NCI-H128 (cell line): ENCODE measurements around the gene COLGALT1.

ENCODE experiments used
- DNase-seq: peaks from one replicate; lab custom pipeline; 2025; ENCODE audit not compliant: unreplicated experiment; lab: John Stamatoyannopoulos, UW

Gene COLGALT1

GRCh38 chr19:17618281-17618903 lies 62.9 kb downstream of the COLGALT1 start:
- DNase-seq: no peak

GRCh38 chr19:17618936-17619335 lies 63.5 kb downstream of the COLGALT1 start:
- no peak for DNase-seq

- no peak for DNase-seq
Observed at GRCh38 chr19:17620696-17621095, 65.2 kb downstream of the COLGALT1 start.

- no peak for DNase-seq
Observed at GRCh38 chr19:17623224-17623935, 67.9 kb downstream of the COLGALT1 start.

- DNase-seq: no peak
Observed at GRCh38 chr19:17624314-17624991, 69.0 kb downstream of the COLGALT1 start.

- DNase-seq: no peak
Observed at GRCh38 chr19:17625043-17625442, 69.6 kb downstream of the COLGALT1 start.

GRCh38 chr19:17625980-17626379 lies 70.5 kb downstream of the COLGALT1 start:
- no peak for DNase-seq

- DNase-seq: no peak
Observed at GRCh38 chr19:17626456-17627015, 71.1 kb downstream of the COLGALT1 start.

- no peak for DNase-seq
Observed at GRCh38 chr19:17627161-17627560, 71.7 kb downstream of the COLGALT1 start.

GRCh38 chr19:17627921-17628320 lies 72.5 kb downstream of the COLGALT1 start:
- no peak for DNase-seq

- DNase-seq: no peak
Observed at GRCh38 chr19:17629760-17630159, 74.3 kb downstream of the COLGALT1 start.

- DNase-seq: no peak
Observed at GRCh38 chr19:17632577-17632976, 77.1 kb downstream of the COLGALT1 start.
